ENCODE measurements around the gene DCAF8. TPM values are rescaled to one million over a fixed set of nuclear protein-coding genes. Genes with fewer than 3 reads are reported as not detected.

DCAF8 gene
- 10 to 100 TPM; 72.0 to 86.1 TPM for total RNA-seq

GRCh38 chr1:160261893-160262794 lies at the start of gene DCAF8:
Gene DCAF8 (minus strand): TSS chr1:160262549. CDS start chr1:160244008, 18,541 bp downstream.
- peak; percentile 99 for DNase-seq
- no peaks in the 10 kb centered on the region for H3K36me3 ChIP-seq
- H3K27ac ChIP-seq = peak within 1 kb of the TSS; percentile 95
- no peak for TF ChIP-seq CTCF (IDR thresholded peaks at IDR 0.05)
- peak within 1 kb of the TSS; percentile 72 for H3K4me3 ChIP-seq
- H3K9me3 ChIP-seq = no peaks in the 10 kb centered on the region
- H3K27me3 ChIP-seq = no peaks in the 10 kb centered on the region
- H3K9ac ChIP-seq (ENCODE audit: low read depth in 2 of 2, low read length in 2 of 2) = peak within 1 kb of the TSS; percentile 97 to 100
- intact Hi-C loops (cut with DNase I) = no loop called here
- no peaks in the 10 kb centered on the region for H3K4me1 ChIP-seq

GRCh38 chr1:160309571-160309970 lies 47.2 kb upstream of the DCAF8 start:
- intact Hi-C loops (cut with DNase I) = no loop called here
- Histone ChIP-seq H3K4me1 (no peaks in the 10 kb centered on the region), H3K4me3 (no peak overlapping the region), H3K9me3 (no peaks in the 10 kb centered on the region), H3K36me3 (peaks cover 62% of the 10 kb centered on the region), H3K9ac (ENCODE audit: low read depth in 2 of 2, low read length in 2 of 2) (no peak overlapping the region), H3K27me3 (no peaks in the 10 kb centered on the region), H3K27ac (no peak overlapping the region)
- DNase-seq = no peak
- TF ChIP-seq CTCF (IDR thresholded peaks at IDR 0.05) = no peak

DNA sequence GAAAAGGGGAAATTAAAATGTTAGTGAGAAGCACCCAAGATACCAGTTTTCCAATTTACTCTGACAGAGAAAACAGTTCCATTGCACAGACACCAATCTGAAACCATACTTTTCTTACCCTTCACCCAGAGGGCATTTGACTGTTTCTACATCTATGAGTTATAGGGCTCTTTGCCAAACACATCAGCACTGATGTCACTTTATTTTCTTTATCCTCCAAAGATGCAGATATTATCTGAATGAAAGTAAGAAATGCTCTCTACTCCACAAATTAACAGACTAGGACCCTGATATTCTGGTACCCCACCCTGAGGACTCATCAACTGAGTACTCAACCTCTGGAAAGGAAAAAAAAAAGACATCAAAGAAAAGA lies 46.8 kb upstream of the DCAF8 start:
- H3K36me3 ChIP-seq = peaks cover 62% of the 10 kb centered on the region
- H3K9me3 ChIP-seq = no peaks in the 10 kb centered on the region
- H3K4me3 ChIP-seq = no peak overlapping the region
- no peaks in the 10 kb centered on the region for H3K4me1 ChIP-seq
- no peak for DNase-seq
- no peak for TF ChIP-seq CTCF (IDR thresholded peaks at IDR 0.05)
- H3K27me3 ChIP-seq = no peaks in the 10 kb centered on the region
- H3K27ac ChIP-seq = no peak overlapping the region
- intact Hi-C loops (cut with DNase I) = no loop called here
- H3K9ac ChIP-seq (ENCODE audit: low read depth in 2 of 2, low read length in 2 of 2) = no peak overlapping the region

DNA sequence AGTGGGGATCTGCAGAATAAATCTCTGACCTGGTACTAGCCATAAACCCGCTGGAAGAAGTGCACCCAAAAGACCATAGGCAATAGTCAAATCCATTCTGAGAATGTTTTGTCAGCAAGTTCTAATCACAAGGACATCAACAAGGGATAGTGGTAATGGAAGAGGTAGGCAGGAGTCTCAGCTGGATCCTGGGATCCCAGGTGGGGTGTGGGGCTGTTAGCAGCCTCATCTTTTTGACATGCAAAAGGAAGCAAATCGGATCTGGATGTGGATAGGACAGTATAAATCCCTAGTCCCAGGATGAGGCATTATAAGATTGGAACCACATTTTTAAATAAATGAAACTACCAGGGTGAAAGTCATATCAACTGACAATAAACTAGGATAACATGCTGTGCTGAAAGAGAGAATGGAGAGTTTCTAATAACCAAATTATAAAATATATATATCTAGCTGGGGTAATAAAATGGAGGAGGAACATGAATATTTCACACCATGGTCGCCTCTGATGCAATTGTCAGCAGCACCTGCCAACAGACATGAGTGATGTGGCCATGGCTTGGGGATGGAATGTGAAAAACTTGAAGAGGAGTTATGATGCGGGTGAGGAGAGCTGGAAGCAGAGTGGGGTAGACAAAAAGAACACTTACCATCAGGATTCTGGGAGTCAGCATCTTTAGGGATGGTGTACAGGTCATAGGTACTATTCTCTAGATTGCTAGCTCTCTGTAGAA lies 46.3 kb upstream of the DCAF8 start:
- Histone ChIP-seq H3K36me3 (peaks cover 62% of the 10 kb centered on the region), H3K9ac (ENCODE audit: low read depth in 2 of 2, low read length in 2 of 2) (no peak overlapping the region), H3K4me1 (no peaks in the 10 kb centered on the region), H3K27ac (no peak overlapping the region), H3K4me3 (no peak overlapping the region), H3K9me3 (no peaks in the 10 kb centered on the region), H3K27me3 (no peaks in the 10 kb centered on the region)
- TF ChIP-seq CTCF (IDR thresholded peaks at IDR 0.05) = no peak
- no peak for DNase-seq
- intact Hi-C loops (cut with DNase I) = no loop called here

GRCh38 chr1:160307118-160307791 lies 44.9 kb upstream of the DCAF8 start:
- Histone ChIP-seq H3K4me1 (no peaks in the 10 kb centered on the region), H3K9ac (ENCODE audit: low read depth in 2 of 2, low read length in 2 of 2) (no peak overlapping the region), H3K27ac (no peak overlapping the region), H3K9me3 (no peaks in the 10 kb centered on the region), H3K27me3 (no peaks in the 10 kb centered on the region), H3K36me3 (peaks cover 55% of the 10 kb centered on the region), H3K4me3 (no peak overlapping the region)
- intact Hi-C loops (cut with DNase I) = no loop called here
- no peak for TF ChIP-seq CTCF (IDR thresholded peaks at IDR 0.05)
- no peak for DNase-seq
